T1000 (cell line): ENCODE data around the gene PNPLA3.
"Not testable (repeated sequence)": the region's sequence is repeated elsewhere in the genome, so short reads cannot be mapped to it uniquely, and the experiment has no call there.

Source experiments
- DNase-seq: peaks from one replicate; lab custom pipeline; 2025; ENCODE audit warnings: mixed read lengths; lab: John Stamatoyannopoulos, UW

PNPLA3 gene

DNA sequence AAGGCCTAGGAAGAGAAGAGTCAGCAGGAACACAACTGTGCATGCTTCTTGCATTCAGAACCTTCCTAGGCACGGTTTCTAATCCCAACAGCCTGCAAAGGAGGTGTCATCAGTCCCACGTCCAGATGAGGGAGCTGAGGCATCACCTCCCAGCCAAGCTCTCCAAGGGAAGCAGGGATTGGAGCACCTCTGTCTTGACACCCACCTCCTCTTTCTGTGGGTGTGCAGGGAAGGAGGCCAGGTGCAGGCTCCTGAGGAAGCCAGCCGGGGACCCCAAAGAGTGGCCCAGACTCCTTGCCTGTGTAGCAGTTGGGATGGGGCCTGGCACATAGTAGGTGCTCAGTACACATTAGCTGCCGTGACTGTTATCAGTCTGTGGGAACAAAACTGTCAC is 33.7 kb upstream of the PNPLA3 start:
- no peak for DNase-seq

GRCh38 chr22:43890901-43891331 is 32.7 kb upstream of the PNPLA3 start:
- no peak for DNase-seq

- no peak for DNase-seq
Observed at GRCh38 chr22:43891360-43892182, 32.0 kb upstream of the PNPLA3 start, which contains the start of gene PNPLA5. Gene PNPLA5 (minus strand): TSS chr22:43892013. CDS start chr22:43891880, 133 bp downstream.

DNA sequence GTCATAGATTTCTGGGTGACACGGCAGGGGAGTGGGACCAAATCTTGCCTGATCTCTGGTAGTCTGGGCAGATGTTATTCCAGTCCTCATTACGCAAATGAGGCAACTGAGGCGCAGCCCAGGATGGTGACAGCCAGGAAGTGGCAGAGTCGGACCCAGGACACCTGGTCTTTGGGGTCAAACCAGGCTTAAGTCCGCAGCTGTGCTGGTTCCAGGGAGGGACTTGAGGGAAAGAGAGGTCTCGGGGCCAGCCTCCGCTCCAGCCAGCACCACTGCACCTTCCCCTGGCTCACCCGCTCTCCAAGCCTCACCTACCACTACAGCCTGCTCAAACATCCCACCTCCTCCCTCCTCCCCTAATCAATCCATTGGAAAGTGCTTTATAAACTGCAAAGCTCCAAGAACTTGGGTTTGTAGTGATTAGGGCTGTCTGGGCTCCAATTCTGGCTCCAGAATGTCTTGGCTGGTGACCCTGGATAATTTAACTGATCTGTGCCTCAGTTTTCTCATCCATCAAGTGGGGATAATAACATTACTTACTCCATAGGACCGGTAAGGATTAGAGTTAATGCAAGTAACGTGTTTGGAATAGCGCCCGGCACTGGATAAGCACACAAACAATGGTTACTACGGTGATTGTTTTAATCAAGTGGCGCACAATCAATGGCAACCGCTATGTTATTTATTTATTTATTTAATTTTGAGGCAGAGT is 31.3 kb upstream of the PNPLA3 start:
- no peak for DNase-seq

DNA sequence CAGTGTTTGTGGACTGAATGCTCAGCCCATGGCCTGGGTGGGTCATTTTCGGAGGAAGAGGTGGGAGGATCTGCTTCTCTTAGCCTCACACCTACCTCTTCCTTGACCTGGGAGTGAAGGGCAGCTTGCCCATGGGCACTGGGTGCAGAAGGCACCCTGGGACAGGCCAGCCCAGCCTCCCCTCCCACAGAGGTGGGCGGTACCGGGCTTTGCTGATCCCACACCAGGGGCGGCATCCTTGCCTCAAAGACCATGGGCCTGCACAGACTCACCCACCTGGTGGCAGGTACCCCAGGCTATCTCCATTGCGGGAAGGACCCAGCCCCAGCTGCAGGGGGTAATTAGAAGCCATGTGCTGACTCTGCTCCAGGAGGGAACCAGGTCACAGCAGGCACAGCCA is 30.3 kb upstream of the PNPLA3 start:
- DNase-seq, result no peak

GRCh38 chr22:43894122-43894521 is 29.5 kb upstream of the PNPLA3 start:
- DNase-seq, result no peak

GRCh38 chr22:43895986-43896645 is 27.5 kb upstream of the PNPLA3 start:
- no peak for DNase-seq

- peak; percentile 44 for DNase-seq
Observed at GRCh38 chr22:43897751-43898261, 25.8 kb upstream of the PNPLA3 start.

DNA sequence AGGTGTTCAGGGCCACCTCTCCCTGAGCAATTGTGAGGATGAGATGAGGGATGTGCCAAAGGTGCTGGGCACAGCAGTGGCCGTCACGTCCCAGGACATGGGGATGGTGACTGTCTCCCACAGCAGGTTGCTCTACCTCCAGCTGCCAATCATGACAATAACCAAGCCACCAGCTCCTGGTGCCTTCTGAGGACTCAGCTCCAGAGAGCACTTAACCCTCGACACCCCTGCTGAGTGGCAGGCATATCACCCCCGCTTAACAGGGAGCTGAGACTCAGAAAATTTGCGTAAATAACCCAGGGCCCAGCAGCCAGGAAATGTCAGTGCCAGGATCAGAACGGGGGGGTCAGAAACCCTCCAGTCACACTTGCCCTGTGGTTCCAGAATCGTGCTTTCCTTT is 23.4 kb upstream of the PNPLA3 start:
- DNase-seq, result no peak

GRCh38 chr22:43901976-43902643 is 21.5 kb upstream of the PNPLA3 start:
- DNase-seq, result peak; percentile 67

DNA sequence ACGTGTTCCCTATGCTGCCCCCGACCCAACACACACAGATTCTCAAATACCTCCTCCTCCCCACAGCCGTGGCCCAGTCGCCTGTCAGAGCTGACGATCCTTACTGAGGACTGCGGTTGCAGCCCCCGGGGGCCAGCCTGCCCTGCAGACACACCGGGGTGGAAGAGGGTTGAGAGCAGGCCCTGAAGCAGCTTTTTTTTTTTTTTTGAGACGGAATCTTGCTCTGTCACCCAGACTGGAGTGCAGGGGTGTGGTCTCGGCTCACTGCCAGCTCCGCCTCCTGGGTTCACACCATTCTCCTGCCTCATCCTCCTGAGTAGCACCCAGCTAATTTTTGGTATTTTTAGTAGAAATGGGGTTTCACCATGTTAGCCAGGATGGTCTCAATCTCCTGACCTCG is 20.6 kb upstream of the PNPLA3 start:
- DNase-seq, result not testable (repeated sequence)

- not testable (repeated sequence) for DNase-seq
Observed at GRCh38 chr22:43904412-43904811, 19.2 kb upstream of the PNPLA3 start.

DNA sequence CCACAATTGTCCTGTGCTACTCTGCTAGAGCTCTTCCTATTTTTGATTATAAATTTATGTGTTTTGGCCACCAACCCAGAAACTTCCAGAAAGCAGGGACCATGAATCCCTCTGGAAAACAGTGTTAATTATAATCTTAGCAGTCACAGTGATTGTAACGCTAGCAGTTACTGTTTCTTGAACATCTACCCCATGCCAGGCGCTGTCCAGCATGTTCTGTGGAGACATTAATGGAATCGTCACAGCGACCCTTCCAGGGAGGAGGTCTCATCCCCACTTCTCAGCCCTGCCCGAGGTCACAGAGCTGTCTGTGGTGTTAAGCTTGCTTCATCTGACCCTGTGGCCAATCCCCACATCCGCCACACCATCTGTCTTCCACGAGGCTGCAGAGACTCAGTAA is 17.9 kb upstream of the PNPLA3 start:
- no peak for DNase-seq

GRCh38 chr22:43909708-43910107 is 13.9 kb upstream of the PNPLA3 start:
- DNase-seq, result no peak

DNA sequence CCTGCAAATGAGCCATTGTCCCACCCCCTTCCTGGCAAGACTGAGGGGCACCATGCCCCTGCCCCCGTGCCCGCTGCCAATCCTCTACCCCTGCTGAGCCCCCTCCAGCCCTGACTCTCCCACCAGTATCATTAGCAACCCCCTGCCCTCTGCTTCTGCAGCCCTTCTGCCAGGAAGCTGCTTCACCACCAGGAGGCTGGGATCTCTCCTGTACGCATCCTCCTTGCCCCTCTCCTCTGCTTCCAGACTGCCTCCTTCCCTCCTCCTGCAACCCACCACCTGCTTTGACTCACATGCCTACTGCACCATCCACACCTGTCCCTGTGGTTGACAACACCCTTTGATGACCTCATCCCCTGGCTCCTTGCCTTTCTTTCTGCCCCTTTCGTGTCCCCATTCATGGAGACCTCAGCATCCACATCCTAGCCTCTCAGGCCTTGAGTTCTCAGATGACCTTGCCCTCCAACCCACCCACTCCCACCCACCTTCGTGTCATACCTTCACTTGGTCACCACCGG is 13.4 kb upstream of the PNPLA3 start:
- no peak for DNase-seq

- no peak for DNase-seq
Observed at GRCh38 chr22:43911351-43911750, 12.3 kb upstream of the PNPLA3 start.

DNA sequence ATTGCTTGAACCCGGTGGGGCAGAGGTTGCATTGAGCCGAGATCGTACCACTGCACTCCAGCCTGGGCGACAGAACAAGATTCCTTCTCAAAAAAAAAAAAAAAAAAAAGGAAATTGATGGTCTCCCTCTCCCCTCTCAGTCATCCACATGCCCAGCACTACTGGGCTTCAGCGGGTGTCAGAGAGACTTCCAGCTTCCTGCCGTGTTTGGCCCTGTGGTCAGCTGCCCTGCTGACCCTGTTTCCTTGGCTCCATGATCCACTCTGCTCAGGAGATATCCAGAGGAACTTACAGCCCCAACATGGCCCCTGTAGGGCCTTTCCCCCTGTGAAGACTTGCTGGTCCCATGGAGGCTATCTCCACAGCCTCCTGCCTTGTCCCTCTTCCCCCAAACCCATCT is 6.1 kb upstream of the PNPLA3 start:
- no peak for DNase-seq

DNA sequence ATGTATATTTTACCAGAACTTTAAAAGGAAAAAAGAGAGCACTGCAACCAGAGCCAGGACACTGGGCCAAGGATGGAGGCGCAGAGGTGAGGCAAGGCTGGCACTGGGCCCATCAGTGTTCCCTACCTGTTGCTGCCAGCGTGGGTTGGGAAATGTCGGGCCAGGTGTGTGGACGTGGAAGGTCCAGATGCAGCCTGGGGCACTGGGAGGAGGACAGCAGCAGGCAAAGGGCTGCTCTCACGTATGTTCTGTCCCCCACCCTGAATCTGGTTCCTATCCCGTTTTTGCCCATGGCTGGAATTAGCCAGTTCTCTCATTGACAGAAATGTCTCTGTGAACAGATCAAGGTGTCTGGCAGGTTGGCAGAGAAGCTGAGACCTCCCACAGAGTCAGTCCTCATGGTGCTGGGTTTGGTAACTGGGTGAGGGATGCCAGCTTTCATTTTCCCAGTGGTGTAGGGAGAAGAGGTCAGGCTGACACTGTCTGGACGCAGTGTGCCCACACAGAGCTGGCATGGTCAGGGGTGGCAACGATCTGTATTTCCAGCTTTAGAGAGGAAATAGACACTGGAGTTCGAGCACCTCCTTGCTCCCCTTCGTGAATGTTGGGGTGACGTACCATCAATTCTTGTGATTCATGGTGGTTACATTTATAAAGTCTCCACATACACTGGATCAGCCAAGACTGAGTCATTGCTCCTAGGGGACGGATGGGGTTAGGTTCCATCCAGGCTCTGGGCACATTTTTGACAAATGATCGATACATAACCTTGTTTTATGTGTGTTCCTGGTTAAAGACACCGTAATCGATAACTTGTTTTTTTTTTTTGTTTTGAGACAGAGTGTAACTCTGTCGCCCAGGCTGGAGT is 4.3 kb upstream of the PNPLA3 start:
- DNase-seq, result peak; percentile 20

- peak; percentile 48 for DNase-seq
Observed at GRCh38 chr22:43921370-43921769, 2.2 kb upstream of the PNPLA3 start.

DNA sequence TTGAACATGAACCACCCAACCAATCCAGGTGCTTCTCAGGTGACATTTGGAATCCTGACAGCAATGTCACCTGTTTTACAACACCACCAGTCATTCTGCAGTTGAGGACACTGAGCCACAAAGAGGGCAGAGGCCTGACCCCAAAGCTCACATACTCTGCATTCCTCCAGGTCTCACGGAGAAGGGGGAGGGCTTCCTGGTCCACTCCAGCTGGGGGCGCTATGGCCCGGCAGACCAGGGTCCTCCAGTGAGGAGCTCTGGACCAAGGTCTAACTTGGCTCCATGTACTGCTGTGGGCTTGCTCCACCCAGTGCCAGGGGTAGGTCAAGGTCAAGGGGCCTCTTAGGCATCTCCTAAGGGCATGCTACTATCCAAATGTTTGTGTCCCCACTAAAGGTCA is 1.5 kb upstream of the PNPLA3 start:
- no peak for DNase-seq

- no peak for DNase-seq
Observed at GRCh38 chr22:43923191-43923590, 414 bp upstream of the PNPLA3 start.
